NCI-H446 treated with DMSO at 0.1 percent for 48 hours (cell line): ENCODE data around the gene PLD1.

ENCODE experiments used
- DNase-seq: peaks from one replicate; lab custom pipeline; 2025; lab: John Stamatoyannopoulos, UW

Gene PLD1

GRCh38 chr3:171836855-171837254, 26.6 kb upstream of the PLD1 start:
- no peak for DNase-seq

GRCh38 chr3:171835613-171836012, 25.3 kb upstream of the PLD1 start:
- DNase-seq, result no peak

- no peak for DNase-seq
Measured at GRCh38 chr3:171835116-171835515, 24.8 kb upstream of the PLD1 start.

GRCh38 chr3:171834461-171834801, 24.1 kb upstream of the PLD1 start:
- no peak for DNase-seq

- DNase-seq, result peak; percentile 19
Measured at GRCh38 chr3:171833789-171834460, 23.6 kb upstream of the PLD1 start.

GRCh38 chr3:171832989-171833388, 22.7 kb upstream of the PLD1 start:
- no peak for DNase-seq

- no peak for DNase-seq
Measured at GRCh38 chr3:171831936-171832335, 21.7 kb upstream of the PLD1 start.

- DNase-seq, result no peak
Measured at GRCh38 chr3:171830518-171830875, 20.2 kb upstream of the PLD1 start.

GRCh38 chr3:171829841-171830517, 19.7 kb upstream of the PLD1 start:
- peak; percentile 22 for DNase-seq

- no peak for DNase-seq
Measured at GRCh38 chr3:171828902-171829770, 18.9 kb upstream of the PLD1 start.

- no peak for DNase-seq
Measured at GRCh38 chr3:171827836-171828458, 17.7 kb upstream of the PLD1 start.

- DNase-seq, result no peak
Measured at GRCh38 chr3:171827385-171827784, 17.1 kb upstream of the PLD1 start.

GRCh38 chr3:171825222-171825828, 15.0 kb upstream of the PLD1 start:
- DNase-seq, result no peak

GRCh38 chr3:171824824-171825221, 14.5 kb upstream of the PLD1 start:
- no peak for DNase-seq

GRCh38 chr3:171824116-171824515, 13.8 kb upstream of the PLD1 start:
- DNase-seq, result no peak

GRCh38 chr3:171822431-171823106, 12.3 kb upstream of the PLD1 start:
- DNase-seq, result no peak

- no peak for DNase-seq
Measured at GRCh38 chr3:171821778-171822358, 11.6 kb upstream of the PLD1 start.

GRCh38 chr3:171821044-171821443, 10.8 kb upstream of the PLD1 start:
- DNase-seq, result no peak

- no peak for DNase-seq
Measured at GRCh38 chr3:171817074-171817800, 7.0 kb upstream of the PLD1 start.

- no peak for DNase-seq
Measured at GRCh38 chr3:171815973-171816595, 5.8 kb upstream of the PLD1 start.
